Measurements from ENCODE around the gene ZNF44. TPM values are rescaled to one million over a fixed set of nuclear protein-coding genes. Genes with fewer than 3 reads are reported as not detected.

ZNF44 gene
- total RNA-seq, 1 experiment from 2014 or later: 8.2 TPM

DNA sequence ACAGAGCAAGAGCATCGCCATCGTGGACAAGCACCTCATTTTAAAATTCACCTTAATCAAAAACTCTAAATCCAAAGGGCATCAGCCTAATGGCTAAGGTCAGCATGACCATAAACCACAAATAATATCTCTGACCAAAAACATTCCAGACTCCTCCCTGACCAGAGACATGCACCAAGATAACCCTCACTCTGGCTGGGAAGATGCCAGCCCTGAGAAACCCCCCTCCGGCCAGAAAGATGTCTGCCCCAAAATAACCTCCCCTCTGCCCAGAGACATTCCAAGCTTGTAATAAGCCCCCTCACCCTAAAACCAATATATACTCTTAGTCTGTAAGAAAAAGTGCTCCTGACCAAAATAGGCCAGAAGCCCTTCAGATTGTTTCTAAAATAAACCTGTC, 61.7 kb downstream of the ZNF44 start:
- DNase-seq: no peak
- CTCF ChIA-PET: no interaction called here

DNA sequence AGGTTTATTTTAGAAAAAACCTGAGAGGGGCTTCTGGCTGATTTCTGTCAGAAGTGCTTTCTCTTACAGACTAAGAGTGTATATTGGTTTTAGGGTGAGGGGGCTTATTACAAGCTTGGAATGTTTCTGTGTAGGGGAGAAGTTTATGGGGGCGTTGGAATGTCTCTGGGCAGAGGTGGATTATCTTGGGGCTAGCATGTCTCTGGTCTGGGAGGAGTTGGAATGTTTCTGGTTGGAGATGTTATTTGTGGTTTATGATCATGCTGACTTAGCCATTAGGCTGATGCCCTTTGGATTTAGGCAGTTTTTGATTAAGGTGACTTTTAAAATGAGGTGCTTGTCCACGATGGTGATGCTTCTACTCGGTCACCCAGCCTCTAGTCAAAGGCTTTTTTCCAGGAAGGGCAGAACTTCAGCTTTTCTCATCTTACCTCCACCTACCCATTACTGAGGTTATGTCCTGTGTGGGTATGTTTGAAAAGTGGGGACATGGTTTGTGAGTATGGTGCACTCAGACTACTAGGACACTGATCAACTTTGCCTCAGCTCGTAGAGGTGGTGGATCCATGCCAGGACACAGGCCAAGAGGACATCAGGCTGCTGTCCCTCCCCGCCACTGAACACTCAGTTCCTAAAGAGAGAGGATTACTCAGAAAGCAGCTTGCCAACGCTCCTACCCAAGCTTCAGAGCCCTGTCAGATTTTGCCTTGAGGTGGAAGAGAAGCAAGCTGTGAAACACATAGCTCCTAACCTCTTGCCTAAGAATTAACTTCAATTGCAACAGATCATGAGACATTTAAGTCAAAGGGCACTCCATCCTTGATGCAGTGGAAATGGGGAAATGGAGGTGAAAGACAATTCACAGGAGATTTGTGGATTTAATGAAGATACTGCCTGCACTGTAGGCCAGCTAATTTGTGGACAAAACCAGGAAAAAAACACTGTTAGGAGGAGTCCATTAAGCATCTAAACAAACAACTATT, 63.6 kb downstream of the ZNF44 start:
- H3K9me3 ChIP-seq (ENCODE audit: low read length): peaks cover 53% of the 10 kb centered on the region
- no peak overlapping the region for H3K4me3 ChIP-seq (ENCODE audit: low read length)
- no peak overlapping the region for H3K4me2 ChIP-seq (ENCODE audit: low read length)
- DNase-seq: no peak
- ChIA-PET CTCF (no interaction called here), POLR2A (ENCODE audit: unreplicated experiment) (no interaction called here)
- no peak for ATAC-seq
- H3K27ac ChIP-seq (ENCODE audit: low read length): no peak overlapping the region
- H3K79me2 ChIP-seq (ENCODE audit: low read length): no peaks in the 10 kb centered on the region
- intact Hi-C loops (cut with micrococcal nuclease): no loop called here
- H3K27me3 ChIP-seq (ENCODE audit: low read length): no peaks in the 10 kb centered on the region
- H3K36me3 ChIP-seq (ENCODE audit: low read depth, low read length): peaks cover 12% of the 10 kb centered on the region
- no TSS peak for BruUV-seq (replicated peaks)
- H3K9ac ChIP-seq (ENCODE audit: low read length): no peak overlapping the region
- H3K9me2 ChIP-seq (replicated peaks; ENCODE audit: low read length): no peaks in the 10 kb centered on the region
- no peaks in the 10 kb centered on the region for H4K20me1 ChIP-seq (ENCODE audit: low read length)
- H2AFZ ChIP-seq (ENCODE audit: low read length): no peak overlapping the region
- no peaks in the 10 kb centered on the region for H3K4me1 ChIP-seq (ENCODE audit: insufficient read depth, low read length)
- TF ChIP-seq EZH2phosphoT487 (IDR thresholded peaks at IDR 0.05; ENCODE audit: borderline replicate concordance, low read length) (no peak), CTCF (conservative IDR thresholded peaks at IDR 0.05; ENCODE audit: low read depth, low read length) (no peak), EZH2 (IDR thresholded peaks at IDR 0.05; ENCODE audit: low read length, unreplicated experiment) (no peak)
- no peaks in the 10 kb centered on the region for H3F3A ChIP-seq (ENCODE audit: low read length, unreplicated experiment)

More for the DNA sequence above, 61.7 kb downstream of the ZNF44 start:
- Histone ChIP-seq H3K9me3 (ENCODE audit: low read length) (peaks cover 44% of the 10 kb centered on the region), H3K79me2 (ENCODE audit: low read length) (no peaks in the 10 kb centered on the region), H3K36me3 (ENCODE audit: low read depth, low read length) (peaks cover 9% of the 10 kb centered on the region), H3K9me2 (replicated peaks; ENCODE audit: low read length) (no peaks in the 10 kb centered on the region), H2AFZ (ENCODE audit: low read length) (no peak overlapping the region), H3K9ac (ENCODE audit: low read length) (no peak overlapping the region), H3K4me2 (ENCODE audit: low read length) (no peak overlapping the region), H3K27ac (ENCODE audit: low read length) (no peak overlapping the region), H4K20me1 (ENCODE audit: low read length) (no peaks in the 10 kb centered on the region), H3K27me3 (ENCODE audit: low read length) (no peaks in the 10 kb centered on the region), H3F3A (ENCODE audit: low read length, unreplicated experiment) (no peaks in the 10 kb centered on the region), H3K4me1 (ENCODE audit: insufficient read depth, low read length) (no peaks in the 10 kb centered on the region), H3K4me3 (ENCODE audit: low read length) (no peak overlapping the region)
- ATAC-seq: no peak
- TF ChIP-seq EZH2 (IDR thresholded peaks at IDR 0.05; ENCODE audit: low read length, unreplicated experiment) (no peak), CTCF (conservative IDR thresholded peaks at IDR 0.05; ENCODE audit: low read depth, low read length) (no peak), EZH2phosphoT487 (IDR thresholded peaks at IDR 0.05; ENCODE audit: borderline replicate concordance, low read length) (no peak)
- intact Hi-C loops (cut with micrococcal nuclease): no loop called here
- POLR2A ChIA-PET (ENCODE audit: unreplicated experiment): no interaction called here
- no TSS peak for BruUV-seq (replicated peaks)

DNA sequence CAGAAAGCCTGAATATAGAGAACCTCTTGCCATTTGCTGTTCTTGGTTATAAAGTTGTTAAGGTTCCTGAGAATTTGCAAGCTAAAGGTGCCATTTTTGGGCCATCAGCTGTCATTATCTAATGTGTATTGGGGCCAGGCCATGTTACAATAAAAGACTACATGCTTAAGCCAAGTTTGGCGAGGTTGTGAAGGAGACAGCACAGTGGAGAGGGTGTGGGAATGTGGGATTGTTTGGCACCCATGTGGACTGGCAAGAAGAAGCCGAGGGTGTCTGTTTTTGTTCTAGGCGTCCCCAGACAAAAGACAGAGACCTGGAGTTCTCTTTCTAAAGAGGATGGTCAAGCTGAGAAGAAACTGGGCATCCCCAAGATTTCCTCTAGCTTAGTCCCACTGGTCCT, 64.7 kb downstream of the ZNF44 start:
- DNase-seq (no peak), ATAC-seq (no peak)
- ChIA-PET CTCF (no interaction called here), POLR2A (ENCODE audit: unreplicated experiment) (no interaction called here)
- Histone ChIP-seq H3K36me3 (ENCODE audit: low read depth, low read length) (peaks cover 13% of the 10 kb centered on the region), H3K9me2 (replicated peaks; ENCODE audit: low read length) (no peaks in the 10 kb centered on the region), H3K27ac (ENCODE audit: low read length) (no peak overlapping the region), H3K4me1 (ENCODE audit: insufficient read depth, low read length) (no peaks in the 10 kb centered on the region), H3K79me2 (ENCODE audit: low read length) (no peaks in the 10 kb centered on the region), H3K9ac (ENCODE audit: low read length) (no peak overlapping the region), H3K9me3 (ENCODE audit: low read length) (peaks cover 47% of the 10 kb centered on the region), H4K20me1 (ENCODE audit: low read length) (no peaks in the 10 kb centered on the region), H2AFZ (ENCODE audit: low read length) (no peak overlapping the region), H3F3A (ENCODE audit: low read length, unreplicated experiment) (no peaks in the 10 kb centered on the region), H3K4me2 (ENCODE audit: low read length) (no peak overlapping the region), H3K4me3 (ENCODE audit: low read length) (no peak overlapping the region), H3K27me3 (ENCODE audit: low read length) (no peaks in the 10 kb centered on the region)
- no TSS peak for BruUV-seq (replicated peaks)
- intact Hi-C loops (cut with micrococcal nuclease): loop anchor here (5.0 kb wide), 1 partner anchor 62 kb away; the partner anchor contains the start of gene ZNF44
- TF ChIP-seq EZH2 (IDR thresholded peaks at IDR 0.05; ENCODE audit: low read length, unreplicated experiment): no peak
- no peak for TF ChIP-seq CTCF (conservative IDR thresholded peaks at IDR 0.05; ENCODE audit: low read depth, low read length)
